ENCODE measurements around the gene DSC3. TPM values are rescaled to one million over a fixed set of nuclear protein-coding genes. Genes with fewer than 3 reads are reported as not detected.
A peak's percentile ranks its signal among the peaks of the same experiment; 100 is the strongest.

Gene DSC3
- total RNA-seq, 1 experiment from 2014 or later = not detected

DNA sequence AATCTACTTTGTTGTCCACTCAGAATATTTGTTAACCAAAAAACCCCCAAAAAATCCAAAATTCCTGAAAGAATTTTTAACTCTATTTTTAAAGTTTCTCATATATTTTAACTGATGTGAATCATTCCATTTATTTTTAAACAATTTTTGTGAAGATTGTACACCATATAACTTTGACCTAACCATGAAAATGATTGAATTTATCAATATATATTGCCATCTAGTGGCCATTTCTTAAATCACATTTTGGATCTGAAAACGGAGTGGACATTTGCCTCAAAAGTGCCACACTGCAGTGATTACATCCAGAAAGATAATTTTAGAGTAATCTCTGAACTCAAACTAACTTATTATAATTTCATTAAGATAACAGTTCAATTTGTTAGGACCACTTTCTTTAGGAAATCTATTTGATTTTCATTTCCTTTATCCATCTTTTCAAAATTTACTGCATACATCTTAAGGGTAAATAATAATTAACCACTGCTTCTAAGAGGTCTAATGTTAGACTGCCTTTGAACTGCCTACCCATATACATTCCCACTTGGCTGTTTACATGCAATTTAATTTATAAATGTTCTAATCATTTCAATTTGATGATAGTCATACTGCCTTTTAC lies 71.1 kb downstream of the DSC3 start:
- H3K36me3 ChIP-seq (ENCODE audit: low read depth) = no peaks in the 10 kb centered on the region
- H3K9me2 ChIP-seq (ENCODE audit: insufficient read depth) = no peaks in the 10 kb centered on the region
- ChIA-PET CTCF (no interaction called here), POLR2A (ENCODE audit: unreplicated experiment) (no interaction called here)
- H3K4me2 ChIP-seq = no peak overlapping the region
- intact Hi-C loops (cut with micrococcal nuclease; ENCODE audit: unreplicated experiment) = loop anchor here (2.0 to 10.0 kb wide), 3 partner anchors 443 to 847 kb away; no protein-coding TSS in a partner anchor
- H3K79me2 ChIP-seq (ENCODE audit: low read depth) = no peaks in the 10 kb centered on the region
- H3F3A ChIP-seq (ENCODE audit: insufficient read depth, low read depth) = no peaks in the 10 kb centered on the region
- DNase-seq = no peak
- H3K4me3 ChIP-seq = no peak overlapping the region
- TF ChIP-seq EZH2 (IDR thresholded peaks at IDR 0.05; ENCODE audit: low read depth) = no peak
- TF ChIP-seq, protein P1, sequence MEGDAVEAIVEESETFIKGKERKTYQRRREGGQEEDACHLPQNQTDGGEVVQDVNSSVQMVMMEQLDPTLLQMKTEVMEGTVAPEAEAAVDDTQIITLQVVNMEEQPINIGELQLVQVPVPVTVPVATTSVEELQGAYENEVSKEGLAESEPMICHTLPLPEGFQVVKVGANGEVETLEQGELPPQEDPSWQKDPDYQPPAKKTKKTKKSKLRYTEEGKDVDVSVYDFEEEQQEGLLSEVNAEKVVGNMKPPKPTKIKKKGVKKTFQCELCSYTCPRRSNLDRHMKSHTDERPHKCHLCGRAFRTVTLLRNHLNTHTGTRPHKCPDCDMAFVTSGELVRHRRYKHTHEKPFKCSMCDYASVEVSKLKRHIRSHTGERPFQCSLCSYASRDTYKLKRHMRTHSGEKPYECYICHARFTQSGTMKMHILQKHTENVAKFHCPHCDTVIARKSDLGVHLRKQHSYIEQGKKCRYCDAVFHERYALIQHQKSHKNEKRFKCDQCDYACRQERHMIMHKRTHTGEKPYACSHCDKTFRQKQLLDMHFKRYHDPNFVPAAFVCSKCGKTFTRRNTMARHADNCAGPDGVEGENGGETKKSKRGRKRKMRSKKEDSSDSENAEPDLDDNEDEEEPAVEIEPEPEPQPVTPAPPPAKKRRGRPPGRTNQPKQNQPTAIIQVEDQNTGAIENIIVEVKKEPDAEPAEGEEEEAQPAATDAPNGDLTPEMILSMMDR (conservative IDR thresholded peaks at IDR 0.05) = peak; percentile 65
- H3K27me3 ChIP-seq (ENCODE audit: insufficient read depth, low read depth) = no peaks in the 10 kb centered on the region
- no peak overlapping the region for H3K27ac ChIP-seq
- no peaks in the 10 kb centered on the region for H4K20me1 ChIP-seq (ENCODE audit: insufficient read depth)
- BruUV-seq (replicated peaks) = no TSS peak
- 0 out of 2 replicates have a peak, but pooled peaks cover 4% of the 10 kb centered on the region for H3K4me1 ChIP-seq (replicated peaks; ENCODE audit: insufficient read depth)
- H3K9me3 ChIP-seq (ENCODE audit: insufficient read depth, low read depth) = no peaks in the 10 kb centered on the region
- H2AFZ ChIP-seq = no peak overlapping the region

DNA sequence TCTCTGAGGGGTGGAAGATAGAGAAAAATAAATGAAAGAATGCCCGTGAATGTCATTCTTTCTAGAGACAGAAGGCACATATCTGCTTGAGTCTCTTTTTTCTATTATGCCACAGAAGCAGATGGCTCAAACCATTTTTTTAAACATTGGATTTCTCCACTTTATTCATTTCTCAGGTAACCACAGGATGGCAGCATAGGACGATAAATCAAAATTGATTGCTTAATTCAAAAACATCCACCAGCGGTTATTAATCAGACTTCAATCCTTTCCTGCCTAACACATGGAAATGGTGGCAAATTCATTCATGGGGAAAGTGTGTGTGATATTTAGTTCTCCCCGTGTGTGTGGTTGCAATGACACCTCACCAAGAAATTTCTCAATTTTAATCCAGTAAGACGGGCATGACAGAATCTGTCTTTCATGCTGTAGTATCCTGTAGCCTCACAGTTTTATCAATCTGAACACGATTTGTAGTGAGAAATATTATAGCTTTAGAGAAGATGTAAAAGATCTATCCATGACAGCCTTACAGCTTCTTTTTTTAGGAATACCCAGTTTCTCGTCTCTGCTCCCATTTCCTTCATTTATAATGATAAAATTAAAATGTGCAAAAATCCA lies 72.2 kb downstream of the DSC3 start:
- Histone ChIP-seq H3K27me3 (ENCODE audit: insufficient read depth, low read depth) (no peaks in the 10 kb centered on the region), H3K9me3 (ENCODE audit: insufficient read depth, low read depth) (no peaks in the 10 kb centered on the region), H4K20me1 (ENCODE audit: insufficient read depth) (no peaks in the 10 kb centered on the region), H3K27ac (no peak overlapping the region), H3K4me3 (no peak overlapping the region), H3K9me2 (ENCODE audit: insufficient read depth) (no peaks in the 10 kb centered on the region), H3K4me1 (replicated peaks; ENCODE audit: insufficient read depth) (0 out of 2 replicates have a peak, but pooled peaks cover 4% of the 10 kb centered on the region), H3K4me2 (peak overlapping the region; percentile 49; the same call in 1 of the 2 replicates), H3F3A (ENCODE audit: insufficient read depth, low read depth) (no peaks in the 10 kb centered on the region), H3K79me2 (ENCODE audit: low read depth) (no peaks in the 10 kb centered on the region), H2AFZ (no peak overlapping the region), H3K36me3 (ENCODE audit: low read depth) (no peaks in the 10 kb centered on the region)
- POLR2A ChIA-PET (ENCODE audit: unreplicated experiment) = no interaction called here
- CTCF ChIA-PET = no interaction called here
- no TSS peak for BruUV-seq (replicated peaks)
- DNase-seq = peak in 1 of 2 experiments; percentile 39
- TF ChIP-seq EZH2 (IDR thresholded peaks at IDR 0.05; ENCODE audit: low read depth) = no peak
- TF ChIP-seq, protein P1 (conservative IDR thresholded peaks at IDR 0.05) = peak; percentile 72
- intact Hi-C loops (cut with micrococcal nuclease; ENCODE audit: unreplicated experiment) = loop anchor here (2.0 to 10.0 kb wide), 3 partner anchors 444 to 848 kb away; no protein-coding TSS in a partner anchor

DNA sequence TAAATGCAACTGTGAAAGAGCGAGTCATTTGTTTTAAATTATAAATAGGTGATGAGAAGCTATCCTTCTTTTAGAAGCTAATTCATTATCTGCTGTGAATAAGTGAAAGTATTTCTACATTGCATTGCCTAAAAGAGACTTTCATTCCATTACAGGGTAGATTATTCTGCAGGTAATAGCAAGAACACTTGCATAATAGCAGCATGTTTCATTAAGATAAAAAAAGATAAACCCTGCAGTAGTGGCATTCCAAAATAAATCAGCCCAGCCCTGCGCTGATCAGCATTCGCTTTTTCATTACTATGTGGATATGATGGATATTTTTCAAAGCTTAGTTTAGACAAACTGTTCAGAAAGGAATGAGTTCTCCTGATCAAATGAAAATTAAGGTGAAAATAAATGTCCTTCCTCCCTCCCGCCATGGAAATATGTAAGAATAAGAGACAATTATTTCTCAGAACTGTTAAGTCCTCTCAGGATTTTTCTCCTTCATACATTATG lies 72.8 kb downstream of the DSC3 start:
- Histone ChIP-seq H2AFZ (no peak overlapping the region), H3K9me3 (ENCODE audit: insufficient read depth, low read depth) (no peaks in the 10 kb centered on the region), H3K36me3 (ENCODE audit: low read depth) (no peaks in the 10 kb centered on the region), H3K4me1 (replicated peaks; ENCODE audit: insufficient read depth) (0 out of 2 replicates have a peak, but pooled peaks cover 4% of the 10 kb centered on the region), H4K20me1 (ENCODE audit: insufficient read depth) (no peaks in the 10 kb centered on the region), H3K79me2 (ENCODE audit: low read depth) (no peaks in the 10 kb centered on the region), H3K4me3 (no peak overlapping the region), H3K9me2 (ENCODE audit: insufficient read depth) (no peaks in the 10 kb centered on the region), H3K4me2 (no peak overlapping the region), H3K27ac (no peak overlapping the region), H3F3A (ENCODE audit: insufficient read depth, low read depth) (no peaks in the 10 kb centered on the region), H3K27me3 (ENCODE audit: insufficient read depth, low read depth) (no peaks in the 10 kb centered on the region)
- ChIA-PET CTCF (no interaction called here), POLR2A (ENCODE audit: unreplicated experiment) (no interaction called here)
- BruUV-seq (replicated peaks) = no TSS peak
- no peak for TF ChIP-seq EZH2 (IDR thresholded peaks at IDR 0.05; ENCODE audit: low read depth)
- TF ChIP-seq, protein P1 (conservative IDR thresholded peaks at IDR 0.05) = no peak
- no peak for DNase-seq
- intact Hi-C loops (cut with micrococcal nuclease; ENCODE audit: unreplicated experiment) = loop anchor here (2.0 to 10.0 kb wide), 3 partner anchors 445 to 849 kb away; no protein-coding TSS in a partner anchor

Measured in PC-9 (cell line).